ENCODE measurements around the gene TBC1D5. TPM values are rescaled to one million over a fixed set of nuclear protein-coding genes. Genes with fewer than 3 reads are reported as not detected.

The TBC1D5 gene
- total and polyA plus RNA-seq, 2 of the 8 experiments (the other 6 are each of a cell fraction or from before 2014, with no cell fraction given), result 11.0 to 22.9 TPM

- Histone ChIP-seq H3K4me1 (replicated peaks in 1 of 4; ENCODE audit: control insufficient read depth in 3 of 4, insufficient read depth in 4 of 4, low read length in 3 of 4) (0 out of 7 replicates have a peak, but pooled peaks cover 0 to 2% (median 0%) of the 10 kb centered on the region in 4 experiments), H3K4me2 (ENCODE audit: insufficient read depth in 1 of 2, low read depth in 2 of 2, low read length in 2 of 2) (no peak overlapping the region), H3K36me3 (ENCODE audit: control insufficient read depth in 2 of 4, insufficient read depth in 4 of 4, low read length in 3 of 4) (no peaks in the 10 kb centered on the region), H3K23me2 (ENCODE audit: low read depth, low read length) (no peaks in the 10 kb centered on the region), H2BK12ac (ENCODE audit: low read depth, low read length) (no peak overlapping the region), H2AFZ (ENCODE audit: low read length) (no peak overlapping the region), H4K5ac (ENCODE audit: insufficient read length, low read depth, low read length) (no peak overlapping the region), H3K14ac (ENCODE audit: insufficient read length) (no peak overlapping the region), H3K23ac (ENCODE audit: insufficient read length) (no peak overlapping the region), H3K9ac (replicated peaks in 1 of 4; ENCODE audit: extremely low read depth in 1 of 4, low read depth in 3 of 4, low read length in 3 of 4) (no peak overlapping the region), H3K56ac (replicated peaks; ENCODE audit: insufficient read length, low read depth, low read length) (no peak overlapping the region), H4K91ac (replicated peaks; ENCODE audit: insufficient read length, low read length) (no peak overlapping the region), H4K20me1 (replicated peaks in 1 of 2; ENCODE audit: control insufficient read depth in 1 of 2, insufficient read depth in 2 of 2, low read length in 2 of 2) (no peaks in the 10 kb centered on the region), H2BK20ac (ENCODE audit: low read length) (no peak overlapping the region), H3K27ac (ENCODE audit: low read depth, low read length) (no peak overlapping the region), H3K9me3 (ENCODE audit: insufficient read depth in 2 of 2, low read depth in 1 of 2, low read length in 1 of 2) (peaks cover 4 to 14% of the 10 kb centered on the region in 2 experiments; a peak in 2 of 4 replicates), H3K27me3 (replicated peaks in 1 of 4; ENCODE audit: control insufficient read depth in 3 of 4, extremely low read depth in 1 of 4, insufficient read depth in 3 of 4, low read length in 3 of 4) (no peaks in the 10 kb centered on the region), H3K79me2 (ENCODE audit: control insufficient read depth in 1 of 2, insufficient read depth in 2 of 2, low read length in 2 of 2) (no peaks in the 10 kb centered on the region), H4K8ac (ENCODE audit: extremely low read depth, insufficient read depth, low read length) (no peak overlapping the region), H3K79me1 (ENCODE audit: low read depth, low read length) (no peaks in the 10 kb centered on the region), H3K4ac (replicated peaks; ENCODE audit: insufficient read length, low read depth, low read length) (no peak overlapping the region), H2AK5ac (ENCODE audit: low read depth, low read length) (no peak overlapping the region), H2BK15ac (ENCODE audit: low read length) (no peak overlapping the region), H2BK120ac (replicated peaks; ENCODE audit: low read depth, low read length) (no peak overlapping the region), H3K4me3 (ENCODE audit: extremely low read depth in 1 of 4, insufficient read depth in 2 of 4, low read depth in 3 of 4, low read length in 4 of 4) (no peak overlapping the region), H3K18ac (ENCODE audit: extremely low read depth, low read length) (no peak overlapping the region), H2BK5ac (ENCODE audit: low read depth, low read length) (no peak overlapping the region)
- DNase-seq (ENCODE audit: low read depth in 1 of 2, low spot score in 2 of 2) (no peak), FAIRE-seq (no peak)
- ChIA-PET POLR2A (ENCODE audit: partially characterized antibody) (no interaction called here), CTCF (ENCODE audit: partially characterized antibody) (no interaction called here)
- TF ChIP-seq CHD7 (IDR thresholded peaks at IDR 0.05; ENCODE audit: insufficient replicate concordance, low read length) (no peak), CEBPB (IDR thresholded peaks at IDR 0.05; ENCODE audit: low read depth, low read length) (no peak)
These were observed 253.3 kb downstream of the TBC1D5 start for GRCh38 chr3:17489139-17489538.
